Spleen (tissue), 11 donors: ENCODE measurements around the gene SMARCE1. TPM values are rescaled to one million over a fixed set of nuclear protein-coding genes. Genes with fewer than 3 reads are reported as not detected.

ENCODE experiments used
- DNase-seq: peaks from one replicate; pipeline ENCODE4 v3.0.0-alpha.2; 2020
- H3K27ac ChIP-seq, 8 donors: fragments of 200-600 bp; sonication (generic) in 7 of 8; 1 replicate in 4 of 8; 2 replicates in 4 of 8; pipeline versions ENCODE4 v1.5.0 to v1.8.0; 2016 to 2021; ENCODE audit warnings: inconsistent platforms in 4 of 8, mild to moderate bottlenecking in 4 of 8, moderate library complexity in 1 of 8
- H3K27me3 ChIP-seq, 7 donors: fragments of 200-600 bp; sonication (generic) in 6 of 7; replicated peaks in 1 of 7; 1 replicate in 4 of 7; 2 replicates in 3 of 7; pipeline versions ENCODE4 v1.5.0 to v1.8.0; 2016 to 2021; ENCODE audit warnings: inconsistent platforms in 3 of 7, mild to moderate bottlenecking in 1 of 7
- H3K36me3 ChIP-seq, 6 donors: fragments of 200-600 bp; sonication (generic) in 5 of 6; 1 replicate in 4 of 6; 2 replicates in 2 of 6; pipeline versions ENCODE4 v1.5.0 to v1.8.0; 2016 to 2021; ENCODE audit warnings: inconsistent platforms in 2 of 6
- H3K4me1 ChIP-seq, 6 donors: fragments of 200-600 bp; sonication (generic) in 5 of 6; 1 replicate in 3 of 6; 2 replicates in 3 of 6; pipeline versions ENCODE4 v1.5.0 to v1.8.0; 2016 to 2021; ENCODE audit warnings: inconsistent platforms in 3 of 6
- H3K4me3 ChIP-seq, 8 donors: fragments of 200-600 bp; sonication (generic) in 7 of 8; 1 replicate in 4 of 8; 2 replicates in 4 of 8; pipeline versions ENCODE4 v1.5.0 to v1.8.0; 2016 to 2021; ENCODE audit warnings: inconsistent platforms in 4 of 8, mild to moderate bottlenecking in 4 of 8, moderate library complexity in 2 of 8
- H3K9me3 ChIP-seq, 8 donors: fragments of 200-600 bp; sonication (generic) in 7 of 8; 1 replicate in 4 of 8; 2 replicates in 4 of 8; pipeline versions ENCODE4 v1.5.0 to v1.8.0; 2016 to 2021; ENCODE audit warnings: inconsistent platforms in 4 of 8
- POLR2A ChIP-seq, 3 donors: fragments of 450-650 bp; IDR thresholded peaks; one replicate each; pipeline ENCODE4 v1.5.1; 2017; ENCODE audit warnings: antibody characterized with exemption in 3 of 3, mild to moderate bottlenecking in 1 of 3
- POLR2AphosphoS5 ChIP-seq, 3 donors: sonication (generic); formaldehyde crosslinking; IDR thresholded peaks; one replicate each; pipeline ENCODE4 v1.5.1; 2017; ENCODE audit warnings: antibody characterized with exemption in 3 of 3
- WGBS, 5 donors: extraction: QIAGEN DNeasy Blood & Tissue Kit in 3 of 5; methylation state at CpG; one replicate each; pipeline versions ENCODE4 v1.1.5 to v1.1.7; 2013 to 2018; 5-methylcytosine and 5-hydroxymethylcytosine counted together
- intact Hi-C: fragments of 100-400 bp; cut with DNase I; formaldehyde crosslinking; loops from one replicate; pipeline ENCODE4 v1.15.0; 2023; ENCODE audit warnings: low total_unique reads
- polyA plus RNA-seq, 3 donors: library from polyadenylated mRNA; stranded (reverse); fragments of 200-250 nt; gene quantifications; one replicate each; pipeline ENCODE4 v1.2.1, GENCODE V29; 2013
- total RNA-seq, 7 donors: library from RNA; depleted of rRNA in 3 of 7; stranded (reverse); fragments of >200 nt in 3 of 7; fragmentation: NEBNext Ultra II Directional in 4 of 7; extraction: Animal tissue kit (Norgen Biotek cat#: 25700) in 4 of 7; gene quantifications; one replicate each; pipeline versions ENCODE4 v1.1.0 to v1.2.1, GENCODE V29; 2016 to 2021
- TF ChIP-seq, protein P1 (sequence below), 11 experiments: fragments of 200-600 bp in 7 of 11; fragments of 450-650 bp in 4 of 11; sonication (generic) in 4 of 11; IDR thresholded peaks in 8 of 11; conservative IDR thresholded peaks in 3 of 11; 1 replicate in 7 of 11; 2 replicates in 4 of 11; pipeline versions ENCODE4 v1.4.0 to v1.8.0; 2016 to 2021; ENCODE audit warnings: antibody characterized with exemption in 11 of 11, inconsistent platforms in 4 of 11, mild to moderate bottlenecking in 1 of 11
- donor health status: healthy with polysubstance abuse.
- donor health status: DM: no; HTN: no; CAD: no; lungs with moderate emphysema.
- donor health status: DM: no; HTN: no; CAD: no.
- donor health status: Bipolar disorder and iron deficiency.
- donor health status: healthy.
- donor health status: DM: no; HTN: no; CAD: no.
- donor health status: DM: yes; HTN: yes; CAD: no.

The SMARCE1 gene
- total and polyA plus RNA-seq, 10 donors = 74.2 to 126 (median 89.4) TPM

DNA sequence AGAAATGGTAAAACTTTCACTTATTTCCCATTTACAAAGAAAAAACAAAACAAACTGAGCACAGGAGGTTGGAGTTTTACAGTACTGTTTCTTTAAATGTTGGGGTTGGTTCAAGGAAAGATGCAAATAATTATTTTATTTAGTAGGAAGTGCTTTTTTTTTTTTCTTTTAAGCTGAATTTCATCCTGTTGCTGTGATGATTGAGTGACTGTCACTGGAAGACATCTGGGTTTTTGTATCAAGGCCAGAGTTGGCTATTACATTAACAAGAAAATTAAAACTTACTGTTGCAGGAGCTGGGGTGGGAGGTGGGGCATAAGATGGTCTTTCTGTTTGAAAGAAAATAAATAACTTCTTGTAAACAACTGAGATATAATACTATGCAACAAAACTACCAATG is 2.3 kb downstream of the SMARCE1 start:
- intact Hi-C loops = loop anchor here (10.0 kb wide), 1 partner anchor 80 kb away; no protein-coding TSS in a partner anchor
- Histone ChIP-seq H3K4me3 (peak overlapping the region in 1 of 8 donors; percentile 89), H3K27ac (no peak overlapping the region), H3K27me3 (no peaks in the 10 kb centered on the region), H3K36me3 (peaks cover 0 to 53% (median 33%) of the 10 kb centered on the region in 6 donors), H3K4me1 (peaks cover 26 to 83% (median 56%) of the 10 kb centered on the region in 6 donors), H3K9me3 (no peaks in the 10 kb centered on the region)
- no peak for TF ChIP-seq POLR2AphosphoS5 (IDR thresholded peaks at IDR 0.05)
- no peak for TF ChIP-seq POLR2A (IDR thresholded peaks at IDR 0.05)
- TF ChIP-seq, protein P1, sequence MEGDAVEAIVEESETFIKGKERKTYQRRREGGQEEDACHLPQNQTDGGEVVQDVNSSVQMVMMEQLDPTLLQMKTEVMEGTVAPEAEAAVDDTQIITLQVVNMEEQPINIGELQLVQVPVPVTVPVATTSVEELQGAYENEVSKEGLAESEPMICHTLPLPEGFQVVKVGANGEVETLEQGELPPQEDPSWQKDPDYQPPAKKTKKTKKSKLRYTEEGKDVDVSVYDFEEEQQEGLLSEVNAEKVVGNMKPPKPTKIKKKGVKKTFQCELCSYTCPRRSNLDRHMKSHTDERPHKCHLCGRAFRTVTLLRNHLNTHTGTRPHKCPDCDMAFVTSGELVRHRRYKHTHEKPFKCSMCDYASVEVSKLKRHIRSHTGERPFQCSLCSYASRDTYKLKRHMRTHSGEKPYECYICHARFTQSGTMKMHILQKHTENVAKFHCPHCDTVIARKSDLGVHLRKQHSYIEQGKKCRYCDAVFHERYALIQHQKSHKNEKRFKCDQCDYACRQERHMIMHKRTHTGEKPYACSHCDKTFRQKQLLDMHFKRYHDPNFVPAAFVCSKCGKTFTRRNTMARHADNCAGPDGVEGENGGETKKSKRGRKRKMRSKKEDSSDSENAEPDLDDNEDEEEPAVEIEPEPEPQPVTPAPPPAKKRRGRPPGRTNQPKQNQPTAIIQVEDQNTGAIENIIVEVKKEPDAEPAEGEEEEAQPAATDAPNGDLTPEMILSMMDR (IDR thresholded peaks at IDR 0.05 in 8 of 11, conservative IDR thresholded peaks at IDR 0.05 in 3 of 11) = no peak
- DNase-seq = no peak

DNA sequence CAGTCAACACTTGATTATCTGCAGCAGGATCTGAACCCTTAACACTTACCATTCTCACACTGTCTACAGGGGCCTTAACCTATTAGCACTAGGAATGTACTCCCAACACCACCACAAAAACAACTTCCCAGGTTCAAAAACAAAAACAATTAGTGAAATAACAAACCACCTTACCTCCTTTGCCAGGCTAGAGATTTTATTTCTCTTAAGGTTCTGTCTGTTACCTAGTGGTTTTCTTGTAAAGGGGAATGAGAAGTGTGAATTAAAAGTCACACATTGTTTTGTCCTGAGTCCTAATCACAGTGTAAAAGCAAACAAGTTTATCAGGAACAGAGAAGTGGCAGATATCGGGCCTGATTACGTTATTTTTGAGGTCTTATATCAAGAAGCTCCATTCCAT is 9.7 kb downstream of the SMARCE1 start:
- H3K36me3 ChIP-seq = peaks cover 3 to 99% (median 76%) of the 10 kb centered on the region in 6 donors
- TF ChIP-seq POLR2AphosphoS5 (IDR thresholded peaks at IDR 0.05) = no peak
- TF ChIP-seq, protein P1 (IDR thresholded peaks at IDR 0.05 in 8 of 11, conservative IDR thresholded peaks at IDR 0.05 in 3 of 11) = no peak
- no peak for TF ChIP-seq POLR2A (IDR thresholded peaks at IDR 0.05)
- WGBS, 5 donors = 76 to 91% (median 79%) methylated on average over 2 of the region's 2 CpGs
- H3K9me3 ChIP-seq = no peaks in the 10 kb centered on the region
- no peak overlapping the region for H3K27ac ChIP-seq
- peaks cover 4 to 45% (median 10%) of the 10 kb centered on the region in 6 donors for H3K4me1 ChIP-seq
- no peak overlapping the region for H3K4me3 ChIP-seq
- no peaks in the 10 kb centered on the region for H3K27me3 ChIP-seq
- intact Hi-C loops = no loop called here
- no peak for DNase-seq

DNA sequence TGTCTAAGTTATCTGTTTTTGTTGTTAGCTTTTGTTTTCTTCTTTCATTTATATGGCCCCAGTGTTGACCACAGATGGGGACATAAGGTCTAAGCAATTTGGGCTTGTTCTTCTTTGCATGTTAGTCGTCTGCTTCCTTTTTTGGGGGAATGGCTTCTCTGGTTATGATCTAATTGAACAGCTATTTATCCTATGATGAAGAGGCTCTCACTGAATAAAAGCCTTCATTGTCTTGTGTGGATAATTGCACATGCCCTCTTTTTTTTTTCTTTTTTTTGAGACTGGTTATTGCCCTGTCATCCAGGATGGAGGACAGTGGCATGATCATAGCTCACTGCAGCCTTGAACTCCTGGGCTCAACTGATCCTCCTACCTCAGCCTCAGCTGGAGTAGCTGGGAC is 13.7 kb downstream of the SMARCE1 start:
- no peak for DNase-seq
- H3K4me3 ChIP-seq = no peak overlapping the region
- no peaks in the 10 kb centered on the region for H3K27me3 ChIP-seq
- intact Hi-C loops = no loop called here
- peaks cover 5 to 100% (median 91%) of the 10 kb centered on the region in 6 donors for H3K36me3 ChIP-seq
- 64 to 94% (median 74%) methylated on average over 1 of the region's 1 CpG for WGBS, 5 donors
- TF ChIP-seq POLR2A (IDR thresholded peaks at IDR 0.05) (no peak), POLR2AphosphoS5 (IDR thresholded peaks at IDR 0.05) (no peak)
- H3K4me1 ChIP-seq = peaks cover 0 to 11% (median under 1%) of the 10 kb centered on the region in 6 donors
- H3K27ac ChIP-seq = no peak overlapping the region
- no peaks in the 10 kb centered on the region for H3K9me3 ChIP-seq

DNA sequence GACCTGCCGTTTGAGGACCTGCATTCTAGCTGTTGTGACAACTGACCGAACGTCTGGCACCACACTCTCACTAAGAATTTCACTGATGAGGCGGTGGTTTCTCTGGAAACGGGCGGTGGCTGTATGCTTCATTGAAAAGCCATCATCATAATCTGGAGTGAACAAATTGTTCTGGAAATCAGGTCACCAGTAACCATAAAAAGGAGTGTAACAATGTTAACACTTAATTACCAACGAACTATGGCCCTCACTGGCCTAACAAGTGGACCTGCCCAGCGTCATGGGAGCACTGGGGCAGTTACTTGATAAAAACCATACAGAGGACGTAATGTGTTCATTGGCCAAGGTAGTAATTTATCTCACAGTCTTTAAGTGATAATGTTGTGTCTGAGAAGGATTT is 15.4 kb downstream of the SMARCE1 start:
- TF ChIP-seq POLR2AphosphoS5 (IDR thresholded peaks at IDR 0.05) = no peak
- TF ChIP-seq, protein P1 (IDR thresholded peaks at IDR 0.05 in 8 of 11, conservative IDR thresholded peaks at IDR 0.05 in 3 of 11) = no peak
- TF ChIP-seq POLR2A (IDR thresholded peaks at IDR 0.05) = no peak
- Histone ChIP-seq H3K36me3 (peaks cover 5 to 100% (median 91%) of the 10 kb centered on the region in 6 donors), H3K9me3 (no peaks in the 10 kb centered on the region), H3K27me3 (no peaks in the 10 kb centered on the region), H3K4me1 (no peaks in the 10 kb centered on the region), H3K4me3 (no peak overlapping the region), H3K27ac (no peak overlapping the region)
- intact Hi-C loops = no loop called here
- DNase-seq = no peak
- 87 to 95% (median 90%) methylated on average over 9 of the region's 9 CpGs for whole genome bisulfite sequencing, 5 donors

DNA sequence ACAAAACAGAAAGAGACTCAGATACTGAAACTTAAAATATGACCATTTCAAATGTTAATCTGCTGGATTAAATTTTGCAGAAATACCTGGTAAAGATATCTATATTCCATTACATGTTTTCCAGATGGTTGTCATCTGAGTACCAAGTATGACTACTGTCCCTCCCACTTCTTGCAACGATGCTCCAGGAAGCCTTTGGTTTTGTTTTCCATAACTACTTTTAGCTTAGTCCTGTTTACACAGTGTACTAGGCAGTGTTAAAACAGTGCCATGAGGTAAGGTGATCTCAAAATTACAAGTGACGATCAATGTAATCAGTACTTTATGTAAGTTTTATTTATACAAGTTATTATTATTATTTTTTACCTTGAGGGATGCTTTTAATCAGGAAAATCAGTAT is 17.8 kb downstream of the SMARCE1 start:
- intact Hi-C loops = no loop called here
- TF ChIP-seq POLR2A (IDR thresholded peaks at IDR 0.05) (no peak), POLR2AphosphoS5 (IDR thresholded peaks at IDR 0.05) (no peak)
- TF ChIP-seq, protein P1 (IDR thresholded peaks at IDR 0.05 in 8 of 11, conservative IDR thresholded peaks at IDR 0.05 in 3 of 11) = no peak
- H3K36me3 ChIP-seq = peaks cover 5 to 85% (median 67%) of the 10 kb centered on the region in 6 donors

More for the DNA sequence above, 17.8 kb downstream of the SMARCE1 start:
- no peak overlapping the region for H3K27ac ChIP-seq
- H3K4me1 ChIP-seq = peaks cover 0 to 7% (median 1%) of the 10 kb centered on the region in 6 donors
- no peaks in the 10 kb centered on the region for H3K9me3 ChIP-seq
- no peak for DNase-seq
- no peak overlapping the region for H3K4me3 ChIP-seq
- 53 to 71% (median 60%) methylated on average over 2 of the region's 2 CpGs for WGBS, 5 donors
- H3K27me3 ChIP-seq = no peaks in the 10 kb centered on the region
